Panc1 (cell line): ENCODE results near the gene CHCHD6. TPM values are rescaled to one million over a fixed set of nuclear protein-coding genes. Genes with fewer than 3 reads are reported as not detected.
A peak's percentile ranks its signal among the peaks of the same experiment; 100 is the strongest.

Experiments
- ATAC-seq: fragments of 200-7000 bp; cut with Tn5 transposase; 2 replicates; pipeline ENCODE4 v1.9.1; 2020; ENCODE audit warnings: mild to moderate bottlenecking, moderate library complexity
- BruUV-seq: library from RNA; stranded (reverse); fragments of 400-500 nt; replicated peaks from 2 replicates; lab custom pipeline; 2021; lab: Mats Ljungman, UMichigan
- CTCF ChIA-PET: fragments of 300-600 bp; sonication (Branson Sonifier 250); formaldehyde crosslinking; loops from one replicate; lab custom pipeline; 2022; ENCODE audit warnings: antibody characterized with exemption; lab: Charles Lee
- POLR2A ChIA-PET: fragments of 300-600 bp; sonication (Branson Sonifier 250); formaldehyde crosslinking; loops from one replicate; lab custom pipeline; 2022; ENCODE audit warnings: antibody characterized with exemption; lab: Charles Lee
- DNase-seq: peaks from one replicate; pipeline ENCODE4 v3.0.0-alpha.2; 2010; ENCODE audit warnings: low read depth, low spot score
- H3K27ac ChIP-seq: 2 replicates; pipeline ENCODE4 v1.5.1; 2011; ENCODE audit warnings: mild to moderate bottlenecking, low read length, inconsistent platforms
- H3K27me3 ChIP-seq: fragments of 200-500 bp; sonication (Bioruptor generic); 2 replicates; pipeline ENCODE4 v1.6.0; 2014; ENCODE audit warnings: low read length, inconsistent platforms; ENCODE audit not compliant: control insufficient read depth, insufficient read depth
- H3K36me3 ChIP-seq: fragments of 200-500 bp; sonication (Bioruptor generic); 2 replicates; pipeline ENCODE4 v1.5.1; 2014; ENCODE audit warnings: inconsistent platforms, mild to moderate bottlenecking, low read length, moderate library complexity; ENCODE audit not compliant: control insufficient read depth, insufficient read depth
- H3K4me1 ChIP-seq: 2 replicates; pipeline ENCODE4 v1.5.1; 2011; ENCODE audit warnings: inconsistent platforms, mild to moderate bottlenecking, low read length, moderate library complexity; ENCODE audit not compliant: control insufficient read depth, insufficient read depth
- H3K4me3 ChIP-seq, 2 experiments: 2 replicates each; pipeline ENCODE4 v1.5.1; 2011 to 2012; ENCODE audit warnings: low read depth in 2 of 2, low read length in 2 of 2, mild to moderate bottlenecking in 2 of 2, inconsistent platforms in 1 of 2, moderate library complexity in 1 of 2
- H3K9me3 ChIP-seq: fragments of 200-500 bp; sonication (Bioruptor generic); 2 replicates; pipeline ENCODE4 v1.5.1; 2014; ENCODE audit warnings: low read depth, mild to moderate bottlenecking, inconsistent platforms, low read length, moderate library complexity; ENCODE audit not compliant: control insufficient read depth, insufficient read depth
- CTCF ChIP-seq: fragments of 450-650 bp; IDR thresholded peaks from 2 replicates; pipeline ENCODE4 v1.5.1; 2017; ENCODE audit warnings: mild to moderate bottlenecking
- POLR2AphosphoS5 ChIP-seq: IDR thresholded peaks from 2 replicates; pipeline ENCODE4 v1.6.1; 2012; ENCODE audit warnings: mild to moderate bottlenecking, low read depth, low read length, moderate library complexity
- REST ChIP-seq, 2 experiments: IDR thresholded peaks; 2 replicates each; pipeline ENCODE4 v1.6.1; 2011 to 2012; ENCODE audit warnings: low read depth in 2 of 2, control low read depth in 1 of 2, low read length in 1 of 2, mild to moderate bottlenecking in 1 of 2, moderate library complexity in 1 of 2; ENCODE audit not compliant: insufficient read depth in 1 of 2
- SIN3A ChIP-seq: IDR thresholded peaks from 2 replicates; pipeline ENCODE4 v1.6.1; 2012; ENCODE audit warnings: low read depth, mild to moderate bottlenecking, low read length, moderate library complexity, borderline replicate concordance; ENCODE audit not compliant: insufficient read depth
- TCF7L2 ChIP-seq: IDR thresholded peaks from 2 replicates; pipeline ENCODE4 v1.6.1; 2011; ENCODE audit warnings: mild to moderate bottlenecking, low read depth, low read length, inconsistent platforms
- in situ Hi-C: cut with HindIII; loops from 2 replicates; pipeline ENCODE4 v1.10.0; 2016; ENCODE audit warnings: low sequenced_read_pairs, low pct_unique_long_range_greater_than_20kb
- intact Hi-C: fragments of 100-400 bp; cut with micrococcal nuclease; formaldehyde crosslinking; loops from one replicate; pipeline ENCODE4 v1.10.0; 2022; ENCODE audit not compliant: unreplicated experiment
- total RNA-seq: library from RNA; stranded (reverse); gene quantifications from one replicate; pipeline ENCODE4 v1.2.1, GENCODE V29; 2021; ENCODE audit not compliant: unreplicated experiment

The CHCHD6 gene
- total RNA-seq, 1 experiment from 2014 or later, result 31.5 TPM

GRCh38 chr3:126936853-126937425, 232.9 kb downstream of the CHCHD6 start:
- in situ Hi-C loops, result no loop called here
- no peak overlapping the region for H3K27ac ChIP-seq
- TF ChIP-seq REST (IDR thresholded peaks at IDR 0.05; ENCODE audit: insufficient read depth in 1 of 2, low read depth in 2 of 2, low read length in 1 of 2), result no peak
- no peak for TF ChIP-seq SIN3A
- no peak for TF ChIP-seq TCF7L2
- no peak for TF ChIP-seq POLR2AphosphoS5
- no peak for TF ChIP-seq CTCF
- H3K4me3 ChIP-seq, result no peak overlapping the region
- H3K27me3 ChIP-seq, result no peaks in the 10 kb centered on the region
- intact Hi-C loops, result no loop called here
- no peaks in the 10 kb centered on the region for H3K9me3 ChIP-seq
- ChIA-PET POLR2A (no interaction called here), CTCF (no interaction called here)
- ATAC-seq (no peak), DNase-seq (no peak)
- H3K36me3 ChIP-seq, result no peaks in the 10 kb centered on the region
- peaks cover 19% of the 10 kb centered on the region for H3K4me1 ChIP-seq
- no TSS peak for BruUV-seq

- intact Hi-C loops, result no loop called here
- TF ChIP-seq SIN3A, result no peak
- TF ChIP-seq POLR2AphosphoS5, result no peak
- TF ChIP-seq REST (IDR thresholded peaks at IDR 0.05; ENCODE audit: insufficient read depth in 1 of 2, low read depth in 2 of 2, low read length in 1 of 2), result no peak
- TF ChIP-seq CTCF, result no peak
- TF ChIP-seq TCF7L2, result no peak
- Histone ChIP-seq H3K4me1 (peaks cover 13% of the 10 kb centered on the region), H3K27ac (no peak overlapping the region; the same call in 1 of the 2 replicates), H3K27me3 (no peaks in the 10 kb centered on the region), H3K4me3 (no peak overlapping the region), H3K36me3 (no peaks in the 10 kb centered on the region), H3K9me3 (no peaks in the 10 kb centered on the region)
- ATAC-seq (peak; percentile 50; the same call in 1 of the 2 replicates), DNase-seq (no peak)
- CTCF ChIA-PET, result no interaction called here
- POLR2A ChIA-PET, result no interaction called here
- BruUV-seq, result no TSS peak
- in situ Hi-C loops, result no loop called here
These were observed 233.5 kb downstream of the CHCHD6 start for GRCh38 chr3:126937533-126937932.
